GM21390 (cell line): Measurements from ENCODE around the gene CSPG4.
"Not testable (repeated sequence)": the region's sequence is repeated elsewhere in the genome, so short reads cannot be mapped to it uniquely, and the experiment has no call there.

Source experiments
- ATAC-seq: cut with Tn5 transposase; IDR thresholded peaks from one replicate; pipeline ENCODE4 v1.9.1; 2021; ENCODE audit not compliant: unreplicated experiment

CSPG4 gene

GRCh38 chr15:75725006-75725718 lies 12.5 kb upstream of the CSPG4 start:
- no peak for ATAC-seq

GRCh38 chr15:75723847-75724660 lies 11.4 kb upstream of the CSPG4 start:
- ATAC-seq, result no peak

- no peak for ATAC-seq
Measured at GRCh38 chr15:75723171-75723846, 10.7 kb upstream of the CSPG4 start.

- no peak for ATAC-seq
Measured at GRCh38 chr15:75721923-75722870, 9.5 kb upstream of the CSPG4 start.

GRCh38 chr15:75721480-75721922 lies 8.9 kb upstream of the CSPG4 start:
- no peak for ATAC-seq

- no peak for ATAC-seq
Measured at GRCh38 chr15:75720787-75721479, 8.3 kb upstream of the CSPG4 start.

- ATAC-seq, result no peak
Measured at GRCh38 chr15:75720297-75720696, 7.6 kb upstream of the CSPG4 start.

GRCh38 chr15:75718328-75718727 lies 5.7 kb upstream of the CSPG4 start:
- ATAC-seq, result no peak

GRCh38 chr15:75717001-75717400 lies 4.4 kb upstream of the CSPG4 start:
- not testable (repeated sequence) for ATAC-seq

- ATAC-seq, result not testable (repeated sequence)
Measured at GRCh38 chr15:75716249-75716950, 3.8 kb upstream of the CSPG4 start.

GRCh38 chr15:75715312-75715832 lies 2.7 kb upstream of the CSPG4 start:
- ATAC-seq, result not testable (repeated sequence)

GRCh38 chr15:75714195-75714594 lies 1.5 kb upstream of the CSPG4 start:
- no peak for ATAC-seq

- no peak for ATAC-seq
Measured at GRCh38 chr15:75713338-75713895, 769 bp upstream of the CSPG4 start.

- ATAC-seq, result not testable (repeated sequence)
Measured at GRCh38 chr15:75711495-75711894, 1.2 kb downstream of the CSPG4 start.

- not testable (repeated sequence) for ATAC-seq
Measured at GRCh38 chr15:75710874-75711273, 1.8 kb downstream of the CSPG4 start.

GRCh38 chr15:75709458-75709857 lies 3.2 kb downstream of the CSPG4 start:
- not testable (repeated sequence) for ATAC-seq

GRCh38 chr15:75706682-75706954 lies 6.0 kb downstream of the CSPG4 start:
- ATAC-seq, result no peak

- no peak for ATAC-seq
Measured at GRCh38 chr15:75705854-75706681, 6.6 kb downstream of the CSPG4 start.
